Smooth muscle cell (in vitro differentiated cells): ENCODE results near the gene TPO. TPM values are rescaled to one million over a fixed set of nuclear protein-coding genes. Genes with fewer than 3 reads are reported as not detected.

Experiments used
- DNase-seq: peaks from one replicate; lab custom pipeline; 2025; ENCODE audit not compliant: unreplicated experiment; lab: John Stamatoyannopoulos, UW
- H2AFZ ChIP-seq: fragments of 200-600 bp; sonication (generic); 2 replicates; pipeline ENCODE4 v1.6.0; 2016; ENCODE audit warnings: antibody characterized with exemption, low read depth, mild to moderate bottlenecking
- H3F3A ChIP-seq: fragments of 200-600 bp; sonication (generic); 2 replicates; pipeline ENCODE4 v1.6.0; 2017; ENCODE audit warnings: antibody characterized with exemption, low read depth
- H3K27ac ChIP-seq: fragments of 200-600 bp; sonication (generic); 2 replicates; pipeline ENCODE4 v1.5.1; 2016; ENCODE audit warnings: low read depth, mild to moderate bottlenecking
- H3K27me3 ChIP-seq: fragments of 200-600 bp; sonication (generic); 2 replicates; pipeline ENCODE4 v1.6.1; 2016; ENCODE audit warnings: low read depth, mild to moderate bottlenecking
- H3K36me3 ChIP-seq: fragments of 200-600 bp; sonication (generic); 2 replicates; pipeline ENCODE4 v1.5.1; 2016; ENCODE audit warnings: low read depth
- H3K4me1 ChIP-seq: fragments of 200-600 bp; sonication (generic); 2 replicates; pipeline ENCODE4 v1.5.1; 2016; ENCODE audit warnings: low read depth
- H3K4me2 ChIP-seq: fragments of 200-600 bp; sonication (generic); 2 replicates; pipeline ENCODE4 v1.6.0; 2016; ENCODE audit warnings: mild to moderate bottlenecking
- H3K4me3 ChIP-seq: fragments of 200-600 bp; sonication (generic); 2 replicates; pipeline ENCODE4 v1.5.1; 2016; ENCODE audit warnings: mild to moderate bottlenecking
- H3K79me2 ChIP-seq: fragments of 200-600 bp; sonication (generic); 2 replicates; pipeline ENCODE4 v1.6.0; 2016; ENCODE audit warnings: low read depth, mild to moderate bottlenecking
- H3K9ac ChIP-seq: fragments of 200-600 bp; sonication (generic); 2 replicates; pipeline ENCODE4 v1.6.0; 2016; ENCODE audit warnings: low read depth
- H3K9me3 ChIP-seq: fragments of 200-600 bp; sonication (generic); replicated peaks from 2 replicates; pipeline ENCODE4 v1.5.1; 2016; ENCODE audit warnings: low read depth
- H4K20me1 ChIP-seq: fragments of 200-600 bp; sonication (generic); 2 replicates; pipeline ENCODE4 v1.6.0; 2016; ENCODE audit warnings: low read depth
- CTCF ChIP-seq: fragments of 200-600 bp; sonication (generic); IDR thresholded peaks from 2 replicates; pipeline ENCODE4 v1.5.1; 2017; ENCODE audit warnings: borderline replicate concordance, mild to moderate bottlenecking, antibody characterized with exemption; ENCODE audit not compliant: insufficient read depth, poor library complexity, severe bottlenecking
- WGBS: methylation state at CpG from one replicate; pipeline ENCODE4 v1.1.7; 2016; ENCODE audit warnings: low lambda C conversion rate; 5-methylcytosine and 5-hydroxymethylcytosine counted together
- polyA plus RNA-seq: library from polyadenylated mRNA; unstranded; fragments of >200 nt; fragmentation: Nextera tagmentation; extraction: Ambion mirVana; gene quantifications from 2 replicates; pipeline ENCODE4 v1.2.1, GENCODE V29; 2016
- total RNA-seq: library from RNA; depleted of rRNA; stranded (reverse); fragments of >200 nt; gene quantifications from 2 replicates; pipeline ENCODE4 v1.2.3, GENCODE V29; 2014

The TPO gene
- total and polyA plus RNA-seq, 2 experiments from 2014 or later, result not detected

GRCh38 chr2:1422716-1423285 lies 9.5 kb downstream of the TPO start:
- Histone ChIP-seq H3K27ac (no peak overlapping the region), H3K4me1 (no peaks in the 10 kb centered on the region), H3K36me3 (no peaks in the 10 kb centered on the region), H3K4me3 (no peak overlapping the region), H4K20me1 (no peaks in the 10 kb centered on the region), H3K9ac (no peak overlapping the region), H3F3A (no peaks in the 10 kb centered on the region), H3K9me3 (no peaks in the 10 kb centered on the region), H3K27me3 (no peaks in the 10 kb centered on the region), H3K4me2 (no peak overlapping the region), H3K79me2 (no peaks in the 10 kb centered on the region), H2AFZ (no peak overlapping the region)
- DNase-seq, result no peak
- 91% methylated on average over 26 of the region's 26 CpGs for WGBS
- no peak for TF ChIP-seq CTCF

- H3K27ac ChIP-seq, result no peak overlapping the region
- no peaks in the 10 kb centered on the region for H3K27me3 ChIP-seq
- H3K9me3 ChIP-seq, result no peaks in the 10 kb centered on the region
- H2AFZ ChIP-seq, result no peak overlapping the region
- no peak overlapping the region for H3K4me3 ChIP-seq
- WGBS, result 89% methylated on average over 3 of the region's 3 CpGs
- no peaks in the 10 kb centered on the region for H4K20me1 ChIP-seq
- no peak for DNase-seq
- no peaks in the 10 kb centered on the region for H3F3A ChIP-seq
- no peak for TF ChIP-seq CTCF
- H3K79me2 ChIP-seq, result no peaks in the 10 kb centered on the region
- H3K36me3 ChIP-seq, result no peaks in the 10 kb centered on the region
- no peaks in the 10 kb centered on the region for H3K4me1 ChIP-seq
- H3K4me2 ChIP-seq, result no peak overlapping the region
- H3K9ac ChIP-seq, result no peak overlapping the region
These were observed 13.8 kb downstream of the TPO start for GRCh38 chr2:1427086-1427485.

GRCh38 chr2:1429895-1430294 lies 16.6 kb downstream of the TPO start:
- Histone ChIP-seq H2AFZ (no peak overlapping the region), H3K27me3 (no peaks in the 10 kb centered on the region), H3K27ac (no peak overlapping the region), H4K20me1 (no peaks in the 10 kb centered on the region), H3K9ac (no peak overlapping the region), H3K36me3 (no peaks in the 10 kb centered on the region), H3K4me2 (no peak overlapping the region), H3K4me1 (no peaks in the 10 kb centered on the region), H3F3A (no peaks in the 10 kb centered on the region), H3K9me3 (no peaks in the 10 kb centered on the region), H3K4me3 (no peak overlapping the region), H3K79me2 (no peaks in the 10 kb centered on the region)
- 84% methylated on average over 2 of the region's 2 CpGs for WGBS
- no peak for TF ChIP-seq CTCF
- DNase-seq, result no peak

- no peak overlapping the region for H2AFZ ChIP-seq
- no peak for DNase-seq
- WGBS, result 75% methylated on average over 2 of the region's 2 CpGs
- no peaks in the 10 kb centered on the region for H4K20me1 ChIP-seq
- H3K4me3 ChIP-seq, result no peak overlapping the region
- no peaks in the 10 kb centered on the region for H3K27me3 ChIP-seq
- TF ChIP-seq CTCF, result no peak
- H3K36me3 ChIP-seq, result no peaks in the 10 kb centered on the region
- no peak overlapping the region for H3K9ac ChIP-seq
- no peaks in the 10 kb centered on the region for H3K79me2 ChIP-seq
- no peaks in the 10 kb centered on the region for H3K9me3 ChIP-seq
- H3F3A ChIP-seq, result no peaks in the 10 kb centered on the region
- no peak overlapping the region for H3K4me2 ChIP-seq
- no peaks in the 10 kb centered on the region for H3K4me1 ChIP-seq
- H3K27ac ChIP-seq, result no peak overlapping the region
These were observed 17.2 kb downstream of the TPO start for GRCh38 chr2:1430491-1430890.
